ENCODE measurements around the gene GLMN.
A peak's percentile ranks its signal among the peaks of the same experiment; 100 is the strongest.

DNA sequence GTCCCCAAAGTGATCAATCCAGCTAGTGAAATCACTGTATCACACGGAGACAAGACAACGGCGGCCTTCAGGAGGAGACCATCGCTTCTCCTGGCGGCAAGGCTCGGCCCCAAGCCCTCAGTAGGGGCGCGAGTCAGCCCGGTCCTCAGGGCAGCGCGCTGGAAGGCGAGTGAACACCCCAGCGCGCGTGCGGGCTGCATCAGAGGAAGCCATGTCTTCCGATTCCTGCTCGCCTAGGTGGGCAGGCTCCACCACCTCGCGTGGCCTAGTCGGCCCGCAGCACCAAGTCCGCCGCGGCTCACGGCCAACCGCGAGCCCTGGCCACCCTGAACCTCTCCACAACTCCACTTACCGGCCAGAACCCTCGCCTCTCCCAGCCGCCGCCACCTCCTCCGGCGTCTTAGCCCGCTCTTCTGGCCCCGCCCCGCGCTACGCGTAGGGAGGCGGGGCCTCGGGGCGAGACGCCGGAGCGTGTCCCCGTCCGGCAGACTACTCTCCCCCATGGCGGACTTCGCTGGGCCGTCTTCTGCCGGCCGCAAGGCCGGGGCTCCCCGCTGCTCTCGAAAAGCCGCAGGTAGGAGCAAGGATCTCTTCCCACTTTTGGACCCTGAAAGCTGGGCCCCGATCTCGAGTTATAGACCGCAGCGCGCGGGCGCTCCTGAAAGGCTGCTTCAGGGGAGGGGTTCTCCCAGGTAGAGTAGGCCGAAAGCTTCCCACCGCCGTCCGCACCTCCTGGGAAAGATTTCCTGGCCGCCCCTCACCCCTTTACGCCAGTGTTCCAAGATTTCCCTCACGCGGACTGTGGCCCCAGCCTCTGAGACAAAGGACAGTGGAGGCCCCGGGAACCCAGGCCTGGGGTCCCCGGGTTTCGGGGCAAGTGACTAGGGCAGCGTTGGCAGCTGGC is at the start of gene GLMN, which contains the start of gene RPAP2:
- TF ChIP-seq CTCF (IDR thresholded peaks at IDR 0.05) = peak in 5 of 12 donors; percentile 5 to 36 (median 12)
- peak; percentile 76 to 92 for TF ChIP-seq POLR2A (IDR thresholded peaks at IDR 0.05)
